ENCODE measurements around the gene SULT4A1. TPM values are rescaled to one million over a fixed set of nuclear protein-coding genes. Genes with fewer than 3 reads are reported as not detected.

SULT4A1 gene
- total RNA-seq, 2 experiments from 2014 or later, result not detected

- Histone ChIP-seq H3K79me2 (ENCODE audit: insufficient read depth, low read depth, low read length) (no peaks in the 10 kb centered on the region), H3K4me3 (ENCODE audit: low read depth, low read length, poor library complexity, severe bottlenecking) (no peak overlapping the region), H3K9me3 (ENCODE audit: low read length) (no peaks in the 10 kb centered on the region), H3K9me2 (ENCODE audit: insufficient read depth, low read length) (no peaks in the 10 kb centered on the region), H2AFZ (ENCODE audit: low read length) (no peak overlapping the region), H3K36me3 (ENCODE audit: insufficient read depth, low read length) (no peaks in the 10 kb centered on the region), H3K4me2 (ENCODE audit: low read length) (no peak overlapping the region), H4K20me1 (ENCODE audit: insufficient read depth, low read length) (no peaks in the 10 kb centered on the region), H3K27ac (ENCODE audit: low read depth, low read length, poor library complexity, severe bottlenecking) (no peak overlapping the region), H3K4me1 (ENCODE audit: insufficient read depth, low read length, poor library complexity, severe bottlenecking) (no peaks in the 10 kb centered on the region)
- no peak for TF ChIP-seq EZH2phosphoT487 (IDR thresholded peaks at IDR 0.05; ENCODE audit: borderline replicate concordance, low read depth, low read length)
- no peak for TF ChIP-seq CTCF (conservative IDR thresholded peaks at IDR 0.05; ENCODE audit: low read length)
- intact Hi-C loops (cut with micrococcal nuclease; ENCODE audit: unreplicated experiment), result no loop called here
- ChIA-PET POLR2A (no interaction called here), CTCF (ENCODE audit: unreplicated experiment) (no interaction called here)
- no peak for DNase-seq (ENCODE audit: low spot score)
- no TSS peak for BruUV-seq (replicated peaks)
Observed at GRCh38 chr22:43849731-43850130, 12.6 kb downstream of the SULT4A1 start.

GRCh38 chr22:43848366-43849171 lies 13.7 kb downstream of the SULT4A1 start:
- CTCF ChIA-PET (ENCODE audit: unreplicated experiment), result no interaction called here

More at GRCh38 chr22:43848366-43849171, 13.7 kb downstream of the SULT4A1 start:
- intact Hi-C loops (cut with micrococcal nuclease; ENCODE audit: unreplicated experiment), result no loop called here
- Histone ChIP-seq H3K9me3 (ENCODE audit: low read length) (no peaks in the 10 kb centered on the region), H2AFZ (ENCODE audit: low read length) (no peak overlapping the region), H3K36me3 (ENCODE audit: insufficient read depth, low read length) (no peaks in the 10 kb centered on the region), H3K4me3 (ENCODE audit: low read depth, low read length, poor library complexity, severe bottlenecking) (no peak overlapping the region), H3K27ac (ENCODE audit: low read depth, low read length, poor library complexity, severe bottlenecking) (no peak overlapping the region), H3K4me2 (ENCODE audit: low read length) (no peak overlapping the region), H4K20me1 (ENCODE audit: insufficient read depth, low read length) (no peaks in the 10 kb centered on the region), H3K9me2 (ENCODE audit: insufficient read depth, low read length) (no peaks in the 10 kb centered on the region), H3K4me1 (ENCODE audit: insufficient read depth, low read length, poor library complexity, severe bottlenecking) (no peaks in the 10 kb centered on the region), H3K79me2 (ENCODE audit: insufficient read depth, low read depth, low read length) (no peaks in the 10 kb centered on the region)
- DNase-seq (ENCODE audit: low spot score), result no peak
- TF ChIP-seq EZH2phosphoT487 (IDR thresholded peaks at IDR 0.05; ENCODE audit: borderline replicate concordance, low read depth, low read length), result no peak
- 0 out of 2 replicates have a peak, but pooled peaks have one; percentile 26 for TF ChIP-seq CTCF (conservative IDR thresholded peaks at IDR 0.05; ENCODE audit: low read length)
- BruUV-seq (replicated peaks), result no TSS peak
- POLR2A ChIA-PET, result no interaction called here
